SK-N-SH treated with all-trans-retinoic acid at 6 μM for 48 hours (cell line): Measurements from ENCODE around the gene VWA5B1.

Source experiments
- BACH2 ChIP-seq: fragments of 250-450 bp; sonication (Bioruptor Pico); IDR thresholded peaks from 2 replicates; pipeline ENCODE4 v1.9.0; 2021; ENCODE audit warnings: mild to moderate bottlenecking, borderline replicate concordance
- CSDC2 ChIP-seq: fragments of 250-450 bp; sonication (Bioruptor Pico); IDR thresholded peaks from 2 replicates; pipeline ENCODE4 v1.5.0; 2020; ENCODE audit warnings: mild to moderate bottlenecking, moderate library complexity
- CSRNP3 ChIP-seq: fragments of 250-450 bp; sonication (Bioruptor Pico); IDR thresholded peaks from 2 replicates; pipeline ENCODE4 v1.5.1; 2021; ENCODE audit warnings: mild to moderate bottlenecking, moderate library complexity
- GLIS3 ChIP-seq: fragments of 250-450 bp; sonication (Bioruptor Pico); IDR thresholded peaks from 2 replicates; pipeline ENCODE4 v1.5.0; 2020; ENCODE audit warnings: mild to moderate bottlenecking, moderate library complexity
- ISL1 ChIP-seq: fragments of 250-450 bp; sonication (Bioruptor Pico); IDR thresholded peaks from 2 replicates; pipeline ENCODE4 v2.1.2; 2022; ENCODE audit warnings: mild to moderate bottlenecking, moderate library complexity
- OSR1 ChIP-seq: fragments of 250-450 bp; sonication (Bioruptor Pico); IDR thresholded peaks from 2 replicates; pipeline ENCODE4 v1.8.0; 2022; ENCODE audit warnings: moderate library complexity, mild to moderate bottlenecking, inconsistent platforms
- PATZ1 ChIP-seq: fragments of 250-450 bp; sonication (Bioruptor Pico); IDR thresholded peaks from 2 replicates; pipeline ENCODE4 v1.8.0; 2020; ENCODE audit warnings: mild to moderate bottlenecking, moderate library complexity, borderline replicate concordance
- POU6F1 ChIP-seq: fragments of 250-450 bp; sonication (Bioruptor Pico); IDR thresholded peaks from 2 replicates; pipeline ENCODE4 v1.8.0; 2021; ENCODE audit warnings: low read depth, mild to moderate bottlenecking, moderate library complexity, borderline replicate concordance
- ZC3H10 ChIP-seq: fragments of 250-450 bp; sonication (Bioruptor Pico); IDR thresholded peaks from 2 replicates; pipeline ENCODE4 v1.5.1; 2021; ENCODE audit warnings: mild to moderate bottlenecking, moderate library complexity
- ZFP3 ChIP-seq: fragments of 250-450 bp; sonication (Bioruptor Pico); IDR thresholded peaks from 2 replicates; pipeline ENCODE4 v1.5.0; 2020; ENCODE audit warnings: mild to moderate bottlenecking, moderate library complexity
- ZFP30 ChIP-seq: fragments of 450-650 bp; formaldehyde crosslinking; IDR thresholded peaks from 2 replicates; pipeline ENCODE4 v1.5.0; 2022; ENCODE audit warnings: mild to moderate bottlenecking, moderate library complexity

- TF ChIP-seq GLIS3 (CRISPR knock-in tag) (no peak), ZFP3 (no peak), ZFP30 (CRISPR knock-in tag) (no peak), OSR1 (CRISPR knock-in tag) (no peak), BACH2 (CRISPR knock-in tag) (no peak), CSRNP3 (CRISPR knock-in tag) (no peak), PATZ1 (no peak), ISL1 (CRISPR knock-in tag) (no peak), CSDC2 (CRISPR knock-in tag) (no peak), ZC3H10 (CRISPR knock-in tag) (no peak), POU6F1 (CRISPR knock-in tag) (no peak)
Observed at GRCh38 chr1:20343938-20344302, 53.2 kb downstream of the VWA5B1 start.
